HepG2 (cell line): Measurements from ENCODE around the gene NLRX1. TPM values are rescaled to one million over a fixed set of nuclear protein-coding genes. Genes with fewer than 3 reads are reported as not detected.
"Not testable (repeated sequence)": the region's sequence is repeated elsewhere in the genome, so short reads cannot be mapped to it uniquely, and the experiment has no call there.

Experiments
- ATAC-seq: fragments of 200-7000 bp; cut with Tn5 transposase; 3 replicates; pipeline ENCODE4 v1.9.1; 2020; ENCODE audit warnings: mild to moderate bottlenecking, moderate library complexity
- BruUV-seq: library from RNA; stranded (reverse); fragments of 400-500 nt; replicated peaks from 2 replicates; lab custom pipeline; 2021; lab: Mats Ljungman, UMichigan
- CTCF ChIA-PET: fragments of 300-600 bp; formaldehyde crosslinking; extraction: SDS; loops from one replicate; lab custom pipeline; 2021; ENCODE audit warnings: low total read pairs, inconsistent platforms, low intra/inter-chr PET ratio; lab: Yijun Ruan, JAX
- POLR2A ChIA-PET: fragments of 350-600 bp; sonication (Branson Sonifier 250); formaldehyde crosslinking; loops from one replicate; lab custom pipeline; 2020; ENCODE audit warnings: antibody characterized with exemption, inconsistent platforms; lab: Yijun Ruan, JAX
- DNase-seq: peaks from one replicate; pipeline ENCODE4 v3.0.0-alpha.2; 2015; ENCODE audit warnings: low spot score
- FAIRE-seq: peaks from 3 replicates; lab custom pipeline; 2011; peaks lifted over from hg19 to GRCh38; lab: Jason Lieb, UNC
- H2AFZ ChIP-seq: one replicate; pipeline ENCODE4 v1.6.1; 2011; ENCODE audit warnings: low read length, inconsistent platforms
- H3K27ac ChIP-seq: fragments of 300-600 bp; 3 replicates; pipeline ENCODE4 v1.8.0; 2011; ENCODE audit warnings: mixed run types, mild to moderate bottlenecking, mixed read lengths, low read length, inconsistent platforms; ENCODE audit not compliant: insufficient read depth; ENCODE audit errors: extremely low read length
- H3K27me3 ChIP-seq, 2 experiments: fragments of 200-600 bp in 1 of 2; 2 replicates in 1 of 2; 3 replicates in 1 of 2; pipeline versions ENCODE4 v1.6.0 to v1.8.0; 2011; ENCODE audit warnings: low read length in 2 of 2, mild to moderate bottlenecking in 2 of 2, moderate library complexity in 2 of 2, inconsistent platforms in 1 of 2; ENCODE audit not compliant: insufficient read depth in 2 of 2, control insufficient read depth in 1 of 2
- H3K36me3 ChIP-seq, 2 experiments: fragments of 200-600 bp in 1 of 2; replicated peaks in 1 of 2; 2 replicates in 1 of 2; 3 replicates in 1 of 2; pipeline versions ENCODE4 v1.5.1 to v1.8.0; 2011; ENCODE audit warnings: low read length in 2 of 2, inconsistent platforms in 1 of 2; ENCODE audit not compliant: insufficient read depth in 2 of 2, control insufficient read depth in 1 of 2
- H3K4me1 ChIP-seq: 2 replicates; pipeline ENCODE4 v1.5.1; 2012; ENCODE audit warnings: low read length, inconsistent platforms; ENCODE audit not compliant: insufficient read depth
- H3K4me2 ChIP-seq: 2 replicates; pipeline ENCODE4 v1.6.0; 2011; ENCODE audit warnings: low read depth, low read length, inconsistent platforms
- H3K4me3 ChIP-seq, 3 experiments: fragments of 200-600 bp in 1 of 3; sonication (generic), shearing (Covaris generic) in 1 of 3; replicated peaks in 1 of 3; 2 replicates each; pipeline ENCODE4 v1.5.1; 2011 to 2016; ENCODE audit warnings: low read length in 3 of 3, inconsistent platforms in 2 of 3, low read depth in 2 of 3, mild to moderate bottlenecking in 2 of 3, control low read depth in 1 of 3, mixed read lengths in 1 of 3; ENCODE audit not compliant: insufficient read depth in 1 of 3
- H3K79me2 ChIP-seq: one replicate; pipeline ENCODE4 v1.6.1; 2011; ENCODE audit warnings: low read length, inconsistent platforms; ENCODE audit not compliant: insufficient read depth
- H3K9ac ChIP-seq: 2 replicates; pipeline ENCODE4 v1.6.0; 2011; ENCODE audit warnings: mild to moderate bottlenecking, low read depth, low read length, inconsistent platforms; ENCODE audit not compliant: insufficient read depth
- H3K9me3 ChIP-seq: 2 replicates; pipeline ENCODE4 v1.5.1; 2012; ENCODE audit warnings: mild to moderate bottlenecking, low read length
- H4K20me1 ChIP-seq: 2 replicates; pipeline ENCODE4 v1.6.0; 2011; ENCODE audit warnings: inconsistent platforms, mild to moderate bottlenecking, low read length, moderate library complexity; ENCODE audit not compliant: insufficient read depth
- NFKBIZ ChIP-seq: IDR thresholded peaks from 2 replicates; pipeline ENCODE4 v1.6.1; 2018; ENCODE audit warnings: missing genetic modification reagents, missing compliant biosample characterization
- POLR2A ChIP-seq, 2 experiments: IDR thresholded peaks; 2 replicates each; pipeline ENCODE4 v1.6.1; 2011; ENCODE audit warnings: low read depth in 2 of 2, low read length in 2 of 2, mild to moderate bottlenecking in 1 of 2, moderate library complexity in 1 of 2; ENCODE audit not compliant: insufficient read depth in 1 of 2
- ZMYM3 ChIP-seq: sonication (generic); formaldehyde crosslinking; IDR thresholded peaks from 2 replicates; pipeline ENCODE4 v1.5.1; 2020; ENCODE audit warnings: mild to moderate bottlenecking, missing genetic modification reagents
- ZNF256 ChIP-seq: sonication (generic); formaldehyde crosslinking; conservative IDR thresholded peaks from 2 replicates; pipeline ENCODE4 v1.4.0; 2020; ENCODE audit warnings: missing genetic modification reagents
- ZNF770 ChIP-seq: sonication (generic); formaldehyde crosslinking; IDR thresholded peaks from 2 replicates; pipeline ENCODE4 v1.5.0; 2020; ENCODE audit warnings: mild to moderate bottlenecking, missing genetic modification reagents
- ZSCAN12 ChIP-seq: sonication (generic); formaldehyde crosslinking; IDR thresholded peaks from 2 replicates; pipeline ENCODE4 v1.9.0; 2021; ENCODE audit warnings: mild to moderate bottlenecking, missing genetic modification reagents
- WGBS: methylation state at CpG from one replicate; pipeline ENCODE4 v1.1.6; 2017; ENCODE audit warnings: low lambda C conversion rate; 5-methylcytosine and 5-hydroxymethylcytosine counted together
- in situ Hi-C: cut with HindIII; loops from 2 replicates; pipeline ENCODE4 v1.10.0; 2017; ENCODE audit warnings: low pct_unique_long_range_greater_than_20kb; ENCODE audit not compliant: extremely low pct_ligation_motif_present
- intact Hi-C: fragments of 100-400 bp; cut with micrococcal nuclease; formaldehyde crosslinking; loops from one replicate; pipeline ENCODE4 v1.10.0; 2022; ENCODE audit not compliant: unreplicated experiment
- polyA plus RNA-seq, 8 experiments: library from polyadenylated mRNA; depleted of rRNA in 3 of 8; stranded (reverse) in 7 of 8; unstranded in 1 of 8; fragments of >200 nt; fragmentation: Illumina TruSeq in 4 of 8; extraction: Trizol in 4 of 8; gene quantifications; 2 replicates each; pipeline versions ENCODE4 v1.2.1 to v1.2.3, GENCODE V29; 2011 to 2016; ENCODE audit warnings: low read depth in 4 of 8, missing spikeins in 1 of 8, mixed read lengths in 1 of 8; ENCODE audit not compliant: insufficient read depth in 1 of 8
- total RNA-seq, 5 experiments: library from RNA; depleted of rRNA; stranded (reverse); fragments of >200 nt; fragmentation: Illumina TruSeq; extraction: Trizol; gene quantifications; 2 replicates each; pipeline ENCODE4 v1.2.3, GENCODE V29; 2016; ENCODE audit warnings: low read depth in 1 of 5

The NLRX1 gene
- total and polyA plus RNA-seq, 2 of the 13 experiments (the other 11 are each of a cell fraction or from before 2014, with no cell fraction given): 8.7 to 11.0 TPM

- not testable (repeated sequence) for H3K79me2 ChIP-seq, BruUV-seq
- 0 out of 2 replicates have a peak, but pooled peaks have one; percentile 53 for TF ChIP-seq ZNF770 (CRISPR knock-in tag)
- TF ChIP-seq, all 625 proteins: peak for 1; not testable (repeated sequence) for 624
- H4K20me1 ChIP-seq, in situ Hi-C loops, ATAC-seq, H3K9me3 ChIP-seq, DNase-seq, H3K27ac ChIP-seq, FAIRE-seq, H3K36me3 ChIP-seq, intact Hi-C loops: not testable (repeated sequence)
- Histone ChIP-seq H3K4me1 (peaks cover 39% of the 10 kb centered on the region), H3K4me2 (peak overlapping the region; percentile 78), H3K9ac (peak overlapping the region; percentile 22; the same call in 1 of the 2 replicates), H3K4me3 (peak overlapping the region in 1 of 3 experiments; percentile 33; a peak in 1 of 6 replicates), H3K27me3 (peaks cover 0 to 10% of the 10 kb centered on the region in 2 experiments; a peak in 2 of 5 replicates), H2AFZ (peak overlapping the region; percentile 63)
- WGBS: 4% methylated on average over 10 of the region's 10 CpGs
- ChIA-PET POLR2A (interaction anchor here (0.6 to 3.6 kb wide), 5 partner anchors 14 to 371 kb away, joined by 3 to 31 read pairs (median 3); partner anchors contain the start of genes HINFP, NHERF4 and VPS11), CTCF (interaction anchor here (2.5 kb wide), 1 partner anchor 29 kb away, joined by 13 read pairs; no protein-coding TSS in a partner anchor)
Observed at GRCh38 chr11:119167077-119167458, 1.5 kb upstream of the NLRX1 start.

GRCh38 chr11:119167933-119168332, 592 bp upstream of the NLRX1 start:
- ChIA-PET POLR2A (interaction anchor here (0.9 to 3.6 kb wide), 7 partner anchors 15 to 100 kb away, joined by 3 to 31 read pairs (median 10); partner anchors contain the start of genes C2CD2L, CBL, DPAGT1 and HINFP), CTCF (interaction anchor here (2.5 kb wide), 1 partner anchor 29 kb away, joined by 13 read pairs; no protein-coding TSS in a partner anchor)
- no TSS peak for BruUV-seq
- intact Hi-C loops: loop anchor here (1.0 kb wide), 1 partner anchor 29 kb away; no protein-coding TSS in a partner anchor
- no peaks in the 10 kb centered on the region for H3K9me3 ChIP-seq
- H2AFZ ChIP-seq: no peak overlapping the region
- 9% methylated on average over 6 of the region's 6 CpGs for whole genome bisulfite sequencing
- no peaks in the 10 kb centered on the region for H3K36me3 ChIP-seq
- peak overlapping the region; percentile 16; the same call in 1 of the 2 replicates for H3K9ac ChIP-seq
- DNase-seq: peak; percentile 36
- peaks cover 0 to 5% of the 10 kb centered on the region in 2 experiments; a peak in 1 of 5 replicates for H3K27me3 ChIP-seq
- peaks cover 39% of the 10 kb centered on the region for H3K4me1 ChIP-seq
- H3K4me2 ChIP-seq: peak overlapping the region; percentile 78
- peak overlapping the region in 2 of 3 experiments; percentile 65 to 94; a peak in 4 of 6 replicates for H3K4me3 ChIP-seq
- H3K79me2 ChIP-seq: no peaks in the 10 kb centered on the region
- in situ Hi-C loops: no loop called here
- no peak overlapping the region for H3K27ac ChIP-seq
- peak; percentile 75 for ATAC-seq
- no peaks in the 10 kb centered on the region for H4K20me1 ChIP-seq
- FAIRE-seq: no peak
- TF ChIP-seq ZMYM3: no peak
- TF ChIP-seq POLR2A (IDR thresholded peaks at IDR 0.05; ENCODE audit: insufficient read depth in 1 of 2, low read depth in 2 of 2, low read length in 2 of 2): no peak
- no peak for TF ChIP-seq NFKBIZ (CRISPR knock-in tag)
- TF ChIP-seq ZNF256: no peak
- TF ChIP-seq ZSCAN12 (CRISPR knock-in tag): no peak
